ENCODE results near the gene TOLLIP.

TOLLIP gene

DNA sequence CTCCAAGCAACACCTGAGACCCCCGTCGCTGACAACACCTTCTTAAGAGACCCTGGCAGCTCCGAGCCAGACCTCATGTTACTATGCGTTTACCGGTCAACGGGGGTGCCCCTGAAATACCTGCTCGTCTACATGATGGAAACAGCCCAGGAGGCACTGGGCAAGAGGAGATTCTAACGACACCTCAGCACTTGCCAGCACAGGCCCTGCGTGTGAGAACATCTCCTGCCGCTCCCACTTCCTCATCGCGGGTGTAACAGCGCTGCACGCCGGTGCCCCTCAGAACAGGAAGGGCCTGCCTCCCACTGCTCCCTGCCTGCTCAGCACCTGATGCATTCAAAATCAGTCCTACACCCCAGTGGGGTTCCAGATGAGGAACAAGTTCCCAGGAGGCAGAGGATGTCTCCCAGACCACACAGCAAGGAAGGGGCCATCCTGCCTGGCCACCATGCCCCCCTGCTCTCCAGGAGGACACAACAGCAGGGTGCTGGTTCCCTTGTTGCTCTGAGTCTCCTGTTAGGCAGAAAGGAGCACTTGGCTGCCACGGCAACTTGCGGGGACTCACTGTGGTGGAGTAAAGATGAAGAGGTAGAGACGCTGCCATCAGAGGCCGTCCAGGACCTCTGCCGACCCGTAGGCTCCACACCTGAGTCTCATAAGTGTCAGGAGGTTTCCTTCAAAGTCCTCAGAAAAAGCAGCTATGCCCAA is 2.1 kb downstream of the TOLLIP start:
- no peak for DNase-seq (ENCODE audit: low spot score)
- TF ChIP-seq, protein P1, sequence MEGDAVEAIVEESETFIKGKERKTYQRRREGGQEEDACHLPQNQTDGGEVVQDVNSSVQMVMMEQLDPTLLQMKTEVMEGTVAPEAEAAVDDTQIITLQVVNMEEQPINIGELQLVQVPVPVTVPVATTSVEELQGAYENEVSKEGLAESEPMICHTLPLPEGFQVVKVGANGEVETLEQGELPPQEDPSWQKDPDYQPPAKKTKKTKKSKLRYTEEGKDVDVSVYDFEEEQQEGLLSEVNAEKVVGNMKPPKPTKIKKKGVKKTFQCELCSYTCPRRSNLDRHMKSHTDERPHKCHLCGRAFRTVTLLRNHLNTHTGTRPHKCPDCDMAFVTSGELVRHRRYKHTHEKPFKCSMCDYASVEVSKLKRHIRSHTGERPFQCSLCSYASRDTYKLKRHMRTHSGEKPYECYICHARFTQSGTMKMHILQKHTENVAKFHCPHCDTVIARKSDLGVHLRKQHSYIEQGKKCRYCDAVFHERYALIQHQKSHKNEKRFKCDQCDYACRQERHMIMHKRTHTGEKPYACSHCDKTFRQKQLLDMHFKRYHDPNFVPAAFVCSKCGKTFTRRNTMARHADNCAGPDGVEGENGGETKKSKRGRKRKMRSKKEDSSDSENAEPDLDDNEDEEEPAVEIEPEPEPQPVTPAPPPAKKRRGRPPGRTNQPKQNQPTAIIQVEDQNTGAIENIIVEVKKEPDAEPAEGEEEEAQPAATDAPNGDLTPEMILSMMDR (IDR thresholded peaks at IDR 0.05; ENCODE audit: extremely low read depth, insufficient read depth, missing control alignments): no peak
- in situ Hi-C loops (cut with MboI; ENCODE audit: low pct_unique_long_range_greater_than_20kb, low sequenced_read_pairs, unreplicated experiment): no loop called here

DNA sequence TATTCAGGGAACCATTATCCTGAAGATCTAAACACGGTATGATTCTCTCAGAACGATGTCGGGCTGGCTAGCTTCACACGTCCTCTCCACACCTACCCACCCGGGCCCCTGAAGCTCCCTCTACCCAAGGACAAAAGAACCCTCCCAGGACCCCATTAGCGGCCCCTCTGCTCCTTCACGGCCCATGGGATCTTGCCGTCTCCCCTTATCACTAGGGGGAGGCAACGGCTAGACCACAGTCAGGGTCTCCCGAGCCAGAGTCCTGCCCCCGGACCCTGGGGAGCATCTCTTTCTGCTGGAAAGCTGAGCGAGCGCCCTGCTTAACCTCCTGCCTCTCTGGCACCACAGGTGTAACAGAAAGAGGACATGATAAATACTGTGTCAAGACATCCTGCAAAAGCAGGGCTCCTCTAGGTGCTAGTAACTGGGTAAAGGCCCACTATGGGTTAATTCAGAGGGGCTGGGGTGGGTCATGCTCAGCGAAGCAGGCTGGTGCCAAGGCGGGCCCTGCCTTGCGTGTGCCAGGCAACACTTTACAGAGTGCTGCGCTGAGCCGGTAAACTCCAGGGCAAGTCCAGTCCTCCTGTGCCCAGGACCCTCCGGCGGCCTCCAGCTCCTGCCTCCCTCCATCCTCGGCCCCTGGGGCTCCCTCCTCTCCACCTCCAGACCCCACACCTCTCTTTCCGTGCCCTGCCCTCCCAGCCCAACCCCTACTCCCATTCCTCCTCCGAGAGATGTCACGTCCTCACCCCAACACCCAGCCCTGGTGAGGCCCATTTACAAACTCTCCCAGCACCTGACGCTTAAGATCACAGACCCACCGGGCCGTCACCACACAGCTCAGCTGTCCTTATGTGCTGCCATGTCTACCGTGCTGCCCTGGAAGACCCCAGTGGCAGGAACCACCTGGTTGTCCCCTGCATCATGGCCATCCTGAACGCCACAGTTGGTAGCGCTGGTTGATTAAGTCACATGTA is 3.0 kb downstream of the TOLLIP start:
- in situ Hi-C loops (cut with MboI; ENCODE audit: low pct_unique_long_range_greater_than_20kb, low sequenced_read_pairs, unreplicated experiment): no loop called here
- TF ChIP-seq, protein P1 (IDR thresholded peaks at IDR 0.05; ENCODE audit: extremely low read depth, insufficient read depth, missing control alignments): no peak
- DNase-seq (ENCODE audit: low spot score): no peak

DNA sequence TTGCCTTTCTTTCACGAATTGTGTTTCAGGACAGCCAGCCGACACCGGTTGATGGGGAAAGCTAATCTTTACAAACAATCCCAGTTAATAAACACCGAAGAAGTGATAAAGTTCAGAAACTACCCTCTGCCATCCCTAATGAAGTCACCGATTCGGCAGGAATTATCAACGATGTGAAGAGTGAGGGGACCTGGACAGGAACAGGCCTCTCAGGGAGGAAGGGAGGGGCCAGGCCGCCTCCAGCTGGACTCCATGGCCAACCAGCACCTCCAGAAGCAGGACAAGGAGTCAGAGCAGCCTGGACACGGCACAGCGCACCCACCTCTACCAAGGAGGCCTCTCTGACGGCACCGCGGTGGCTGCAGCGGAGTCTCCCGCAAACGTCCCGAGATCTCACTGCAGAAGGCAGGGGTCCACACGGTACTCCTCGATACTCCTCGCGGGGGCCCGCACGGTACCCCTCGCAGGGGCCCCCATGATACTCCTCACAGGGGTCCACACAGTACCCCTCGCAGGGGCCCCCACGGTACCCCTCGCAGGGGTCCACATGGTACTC is 3.9 kb downstream of the TOLLIP start:
- in situ Hi-C loops (cut with MboI; ENCODE audit: low pct_unique_long_range_greater_than_20kb, low sequenced_read_pairs, unreplicated experiment): no loop called here
- DNase-seq (ENCODE audit: low spot score): no peak
- TF ChIP-seq, protein P1 (IDR thresholded peaks at IDR 0.05; ENCODE audit: extremely low read depth, insufficient read depth, missing control alignments): no peak

DNA sequence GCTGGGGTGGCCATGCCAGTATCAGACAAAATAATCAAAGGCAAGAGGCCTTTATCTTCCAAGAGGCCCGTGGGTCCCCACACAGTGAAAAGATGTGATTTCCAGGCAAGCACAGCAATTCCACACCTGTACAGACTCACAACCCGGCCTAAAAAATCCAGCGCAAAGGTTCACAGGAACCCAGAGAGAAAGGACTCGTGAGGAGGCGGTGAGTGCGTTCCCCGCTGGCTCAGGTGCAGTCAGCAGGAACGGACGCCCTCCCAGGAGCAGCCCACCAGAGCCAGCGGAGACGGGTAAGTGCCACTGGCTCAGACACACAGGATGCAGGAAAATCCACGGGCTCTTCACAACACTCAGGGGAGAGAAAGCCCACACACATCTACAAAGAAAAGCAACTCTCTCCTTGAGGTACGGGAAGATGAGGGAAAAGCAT is 4.4 kb downstream of the TOLLIP start:
- TF ChIP-seq, protein P1 (IDR thresholded peaks at IDR 0.05; ENCODE audit: extremely low read depth, insufficient read depth, missing control alignments): no peak
- in situ Hi-C loops (cut with MboI; ENCODE audit: low pct_unique_long_range_greater_than_20kb, low sequenced_read_pairs, unreplicated experiment): no loop called here
- no peak for DNase-seq (ENCODE audit: low spot score)

DNA sequence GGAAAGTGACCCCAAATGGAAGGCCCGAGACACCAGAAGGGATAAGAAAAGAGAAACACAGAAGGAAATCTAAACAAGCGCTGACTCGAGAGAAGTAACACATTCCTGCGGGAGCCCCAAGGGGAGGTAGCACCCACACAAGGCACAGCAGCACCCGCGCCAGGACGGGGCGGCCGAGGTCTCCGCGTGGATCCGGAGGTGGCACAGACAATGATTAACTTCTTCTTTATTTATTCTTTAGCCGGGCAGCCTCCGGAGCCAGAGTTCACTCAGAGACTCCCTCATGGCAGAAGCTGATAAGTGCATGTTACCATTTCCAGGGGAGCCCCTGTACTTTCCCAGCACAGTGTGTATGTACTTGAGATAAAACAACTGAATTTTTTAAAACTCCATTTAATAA is 5.1 kb downstream of the TOLLIP start:
- in situ Hi-C loops (cut with MboI; ENCODE audit: low pct_unique_long_range_greater_than_20kb, low sequenced_read_pairs, unreplicated experiment): no loop called here
- no peak for DNase-seq (ENCODE audit: low spot score)
- TF ChIP-seq, protein P1 (IDR thresholded peaks at IDR 0.05; ENCODE audit: extremely low read depth, insufficient read depth, missing control alignments): no peak

DNA sequence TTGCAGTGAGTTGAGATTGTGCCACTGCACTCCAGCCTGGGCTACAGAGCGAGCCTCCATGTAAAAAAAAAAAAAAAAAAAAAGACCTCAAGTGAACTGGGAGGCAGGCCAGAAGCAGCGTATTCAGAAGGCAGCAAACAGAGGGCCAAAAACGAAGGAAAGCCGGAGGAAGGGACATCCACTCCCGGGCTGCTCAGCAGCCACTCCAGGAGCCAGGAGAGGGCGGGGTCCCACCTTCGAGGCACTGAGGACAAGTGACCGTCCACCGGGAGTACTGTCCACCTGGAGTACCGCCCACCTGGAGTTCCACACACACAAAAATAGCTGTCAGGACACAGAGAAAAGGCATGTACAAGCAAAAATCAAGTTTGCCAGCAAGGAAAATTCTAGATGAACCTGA is 5.5 kb downstream of the TOLLIP start:
- no peak for DNase-seq (ENCODE audit: low spot score)
- TF ChIP-seq, protein P1 (IDR thresholded peaks at IDR 0.05; ENCODE audit: extremely low read depth, insufficient read depth, missing control alignments): no peak
- in situ Hi-C loops (cut with MboI; ENCODE audit: low pct_unique_long_range_greater_than_20kb, low sequenced_read_pairs, unreplicated experiment): no loop called here

Data from GM13977 (cell line).